Measurements from ENCODE around the gene SNRNP48. TPM values are rescaled to one million over a fixed set of nuclear protein-coding genes. Genes with fewer than 3 reads are reported as not detected.

Gene SNRNP48
- total RNA-seq, 1 donor from 2014 or later, result 18.0 TPM

DNA sequence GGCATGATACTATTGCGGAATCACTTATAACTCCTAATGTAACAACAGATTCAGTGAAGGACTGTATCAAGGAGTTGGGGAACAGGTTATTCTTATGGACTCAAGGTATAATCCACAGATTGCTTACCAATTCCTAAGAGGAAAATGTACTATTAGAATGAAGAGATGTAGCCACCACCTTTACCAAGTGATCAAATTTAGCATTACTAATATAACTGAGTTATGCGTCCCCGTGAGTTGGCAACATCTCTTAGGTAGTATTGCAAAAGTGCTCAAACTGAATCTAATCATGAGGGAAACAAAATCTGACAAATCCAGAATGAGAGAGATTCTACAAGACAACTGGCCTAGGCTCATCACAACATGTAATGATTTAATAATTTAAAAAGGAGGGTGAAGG lies 777 bp upstream of the SNRNP48 start:
- peak overlapping the region; percentile 100 for H3K4me3 Mint-ChIP-seq
- no peak overlapping the region for H3K27ac Mint-ChIP-seq
- intact Hi-C loops (cut with micrococcal nuclease), result no loop called here
- H3K27me3 Mint-ChIP-seq (ENCODE audit: insufficient read depth), result peaks cover 3% of the 10 kb centered on the region
- H3K4me1 Mint-ChIP-seq (ENCODE audit: low read depth), result peaks cover 40% of the 10 kb centered on the region
- DNase-seq (ENCODE audit: low spot score), result no peak
- H3K9me3 Mint-ChIP-seq, result no peaks in the 10 kb centered on the region
- peaks cover 13% of the 10 kb centered on the region for H3K36me3 Mint-ChIP-seq (ENCODE audit: low read depth)

DNA sequence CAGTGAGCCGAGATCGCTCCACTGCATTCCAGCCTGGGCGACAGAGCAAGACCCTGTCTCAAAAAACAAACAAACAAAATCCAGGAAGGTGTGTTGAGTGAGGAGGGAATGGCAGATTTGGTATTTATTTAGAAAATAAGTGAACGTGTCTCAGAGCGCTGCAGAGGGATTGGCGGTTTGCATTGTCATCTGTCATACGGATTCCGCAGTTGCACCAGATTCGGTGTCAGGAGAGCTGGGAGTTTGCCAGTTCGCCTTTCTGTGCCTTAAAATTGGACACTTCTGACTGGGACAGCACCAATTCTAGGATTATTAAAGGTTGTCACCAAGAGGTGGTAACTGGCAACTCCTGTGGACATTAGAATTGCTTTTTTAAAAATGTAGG lies 912 bp downstream of the SNRNP48 start:
- peaks cover 15% of the 10 kb centered on the region for H3K36me3 Mint-ChIP-seq (ENCODE audit: low read depth)
- intact Hi-C loops (cut with micrococcal nuclease), result loop anchor here (1.0 to 5.0 kb wide), 9 partner anchors 14 to 846 kb away; partner anchors contain the start of genes BLOC1S5, CAGE1, DSP and EEF1E1
- DNase-seq (ENCODE audit: low spot score), result no peak
- no peaks in the 10 kb centered on the region for H3K27me3 Mint-ChIP-seq (ENCODE audit: insufficient read depth)
- H3K9me3 Mint-ChIP-seq, result no peaks in the 10 kb centered on the region
- H3K4me3 Mint-ChIP-seq, result peak overlapping the region; percentile 100
- peaks cover 40% of the 10 kb centered on the region for H3K4me1 Mint-ChIP-seq (ENCODE audit: low read depth)
- no peak overlapping the region for H3K27ac Mint-ChIP-seq

DNA sequence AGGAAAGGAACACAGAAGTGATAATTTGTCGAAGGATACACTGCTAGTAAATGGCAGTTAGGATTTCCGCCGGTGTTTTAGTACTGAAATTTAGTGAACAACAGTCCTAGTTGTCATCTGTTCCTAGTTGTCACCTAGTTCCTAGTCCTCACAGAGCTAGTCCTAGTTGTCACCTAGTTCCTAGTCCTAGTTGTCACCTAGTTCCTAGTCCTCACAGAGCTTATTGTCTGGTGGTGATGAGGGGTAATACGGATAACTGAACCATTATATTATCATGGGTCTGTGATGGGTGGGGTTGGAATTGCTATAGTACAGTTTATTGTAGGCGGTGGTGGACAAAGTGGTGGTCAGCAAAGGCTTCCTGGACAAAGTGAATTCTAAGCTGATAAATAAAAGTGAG lies 1.8 kb downstream of the SNRNP48 start:
- DNase-seq (ENCODE audit: low spot score), result no peak
- H3K36me3 Mint-ChIP-seq (ENCODE audit: low read depth), result peaks cover 19% of the 10 kb centered on the region
- intact Hi-C loops (cut with micrococcal nuclease), result loop anchor here (2.0 to 5.0 kb wide), 3 partner anchors 13 to 846 kb away; partner anchors contain the start of genes SLC35B3 and TXNDC5
- H3K9me3 Mint-ChIP-seq, result no peaks in the 10 kb centered on the region
- H3K27ac Mint-ChIP-seq, result no peak overlapping the region
- peak overlapping the region; percentile 59 for H3K4me3 Mint-ChIP-seq
- H3K4me1 Mint-ChIP-seq (ENCODE audit: low read depth), result peaks cover 40% of the 10 kb centered on the region
- no peaks in the 10 kb centered on the region for H3K27me3 Mint-ChIP-seq (ENCODE audit: insufficient read depth)

DNA sequence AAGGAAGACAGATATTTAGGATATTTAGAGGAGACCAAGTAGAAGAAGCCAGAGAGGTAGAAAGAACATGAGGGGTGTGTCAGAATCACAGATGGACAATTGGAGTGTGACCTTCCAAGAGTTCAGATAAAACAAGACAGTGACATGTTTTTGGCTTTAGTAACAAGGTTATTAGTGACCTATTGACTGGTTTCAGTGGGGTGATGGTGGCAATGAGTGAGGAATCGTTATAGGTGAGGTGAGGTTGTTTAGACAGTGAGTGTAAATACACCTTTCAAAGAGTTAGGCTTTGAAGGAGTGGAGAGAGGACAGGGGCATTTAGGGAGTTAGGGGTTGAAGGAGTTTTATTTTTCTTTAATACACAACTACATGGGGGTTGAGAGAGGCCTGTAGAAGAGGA lies 3.2 kb downstream of the SNRNP48 start:
- peaks cover 40% of the 10 kb centered on the region for H3K4me1 Mint-ChIP-seq (ENCODE audit: low read depth)
- no peak for DNase-seq (ENCODE audit: low spot score)
- H3K27me3 Mint-ChIP-seq (ENCODE audit: insufficient read depth), result no peaks in the 10 kb centered on the region
- H3K27ac Mint-ChIP-seq, result no peak overlapping the region
- H3K4me3 Mint-ChIP-seq, result no peak overlapping the region
- peaks cover 25% of the 10 kb centered on the region for H3K36me3 Mint-ChIP-seq (ENCODE audit: low read depth)
- intact Hi-C loops (cut with micrococcal nuclease), result loop anchor here (5.0 kb wide), 1 partner anchor 844 kb away; the partner anchor contains the start of gene SLC35B3
- no peaks in the 10 kb centered on the region for H3K9me3 Mint-ChIP-seq

DNA sequence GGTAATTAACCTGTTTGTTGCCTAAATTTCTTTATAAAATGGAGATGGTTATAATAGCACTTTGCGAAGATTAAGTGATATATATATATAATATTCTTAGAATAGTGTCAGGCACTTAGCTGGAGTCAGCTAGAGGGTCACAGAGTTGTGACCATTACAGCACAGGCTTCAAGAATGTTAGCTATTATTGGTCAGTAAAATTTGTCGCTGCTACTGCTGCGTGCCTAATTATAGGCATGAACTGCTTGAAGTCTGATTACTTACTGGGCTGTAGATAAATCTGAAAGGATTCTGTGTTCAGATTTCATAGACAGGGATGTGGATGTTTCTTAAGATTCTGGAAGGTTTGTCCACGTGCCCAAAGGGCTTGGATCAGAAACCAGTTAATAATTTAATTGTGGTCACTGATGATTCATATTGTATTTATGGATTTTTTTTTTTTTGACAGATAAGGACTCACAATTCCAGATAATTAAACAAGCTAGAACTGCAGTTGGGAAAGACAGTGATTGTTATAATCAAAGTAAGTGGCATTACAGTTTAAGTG lies 4.7 kb downstream of the SNRNP48 start:
- no peak overlapping the region for H3K27ac Mint-ChIP-seq
- H3K9me3 Mint-ChIP-seq, result no peaks in the 10 kb centered on the region
- H3K4me3 Mint-ChIP-seq, result no peak overlapping the region
- H3K4me1 Mint-ChIP-seq (ENCODE audit: low read depth), result peaks cover 35% of the 10 kb centered on the region
- intact Hi-C loops (cut with micrococcal nuclease), result loop anchor here (5.0 kb wide), 1 partner anchor 843 kb away; the partner anchor contains the start of gene SLC35B3
- H3K27me3 Mint-ChIP-seq (ENCODE audit: insufficient read depth), result no peaks in the 10 kb centered on the region
- peaks cover 28% of the 10 kb centered on the region for H3K36me3 Mint-ChIP-seq (ENCODE audit: low read depth)
- DNase-seq (ENCODE audit: low spot score), result no peak

DNA sequence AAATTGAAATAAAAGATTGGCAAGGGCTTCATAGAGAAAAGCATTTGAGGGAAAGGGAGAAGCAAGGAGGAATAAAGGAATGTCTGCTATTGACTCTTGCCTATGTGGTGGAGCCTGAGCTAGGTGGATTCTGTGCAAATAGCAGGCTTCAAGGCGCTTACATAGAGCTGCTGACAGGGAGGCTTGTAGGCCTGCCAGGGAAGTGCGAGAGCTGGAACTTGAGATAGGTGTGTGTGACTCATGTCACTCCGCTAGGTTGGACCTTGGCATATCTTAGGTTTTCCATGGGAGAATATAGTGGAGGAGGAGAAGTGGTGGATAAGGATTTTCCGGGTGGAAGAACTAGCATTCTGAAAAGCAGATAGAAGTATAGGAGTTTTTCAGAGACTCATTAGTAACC lies 14.0 kb downstream of the SNRNP48 start:
- Mint-ChIP-seq H3K27ac (peak overlapping the region; percentile 18), H3K36me3 (ENCODE audit: low read depth) (peaks cover 55% of the 10 kb centered on the region), H3K4me3 (no peak overlapping the region)

DNA sequence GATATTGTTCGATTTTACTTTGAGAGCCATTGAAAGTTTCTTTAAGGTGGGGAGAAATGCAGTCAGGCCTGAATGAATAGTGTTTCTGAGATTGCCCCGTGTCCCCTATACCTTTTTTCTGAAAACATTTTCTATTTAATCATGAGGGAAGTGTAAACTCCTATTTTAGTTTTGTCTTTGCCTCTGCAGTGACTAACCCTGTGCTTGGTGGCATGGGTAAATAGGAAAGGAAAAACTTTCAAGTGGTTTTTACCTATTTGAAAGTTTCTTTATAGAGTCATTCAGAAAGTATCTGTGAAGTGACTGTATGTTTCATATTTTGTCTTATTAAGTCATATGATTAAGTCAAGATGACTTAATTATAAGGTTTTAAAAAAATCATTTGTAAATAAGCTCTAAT lies 14.5 kb downstream of the SNRNP48 start:
- peaks cover 55% of the 10 kb centered on the region for H3K36me3 Mint-ChIP-seq (ENCODE audit: low read depth)

More for the DNA sequence above, 14.0 kb downstream of the SNRNP48 start:
- Mint-ChIP-seq H3K27me3 (ENCODE audit: insufficient read depth) (no peaks in the 10 kb centered on the region), H3K9me3 (no peaks in the 10 kb centered on the region), H3K4me1 (ENCODE audit: low read depth) (peaks cover 22% of the 10 kb centered on the region)
- intact Hi-C loops (cut with micrococcal nuclease), result loop anchor here (2.0 kb wide), 1 partner anchor 13 kb away; the partner anchor contains the start of gene SNRNP48
- no peak for DNase-seq (ENCODE audit: low spot score)

DNA sequence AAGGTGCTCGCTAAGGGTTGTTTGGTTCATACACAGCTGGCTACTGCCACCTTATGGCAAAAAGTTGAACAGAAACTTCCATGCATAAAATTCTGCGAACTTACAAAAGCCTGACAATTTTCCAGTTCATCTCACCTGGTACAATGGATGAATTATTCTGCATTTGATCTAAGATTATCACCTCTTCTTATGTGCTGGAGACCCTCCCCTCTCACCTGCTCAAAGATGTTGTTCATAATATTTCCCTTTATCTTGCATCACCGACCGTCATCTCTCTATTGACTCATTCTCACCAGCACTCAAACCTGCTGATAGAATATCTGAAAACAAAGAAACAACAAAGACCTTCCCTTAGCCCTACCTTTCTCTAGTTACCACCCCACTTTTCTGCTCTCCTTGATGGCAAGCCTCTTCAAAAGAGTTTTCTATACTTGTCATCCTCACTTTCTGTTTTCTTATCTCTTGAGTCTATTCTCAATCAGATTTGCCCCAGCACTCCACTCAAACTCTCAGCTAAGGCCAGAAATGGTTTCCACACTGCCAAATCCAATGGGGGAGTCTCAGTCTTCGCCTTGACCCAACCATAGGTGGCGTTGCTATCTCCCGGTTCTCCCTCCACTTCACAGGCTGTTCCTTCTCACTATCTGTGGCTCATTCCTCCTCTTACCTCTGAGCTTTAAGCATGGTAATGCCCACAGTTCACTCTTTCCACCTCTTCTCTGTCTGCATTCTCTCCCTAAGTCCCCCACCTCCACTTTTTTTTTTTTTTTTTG lies 25.8 kb downstream of the SNRNP48 start:
- Mint-ChIP-seq H3K36me3 (ENCODE audit: low read depth) (peaks cover 9% of the 10 kb centered on the region), H3K4me3 (no peak overlapping the region), H3K27ac (no peak overlapping the region), H3K27me3 (ENCODE audit: insufficient read depth) (peaks cover 3% of the 10 kb centered on the region), H3K4me1 (ENCODE audit: low read depth) (peaks cover 18% of the 10 kb centered on the region), H3K9me3 (no peaks in the 10 kb centered on the region)
- intact Hi-C loops (cut with micrococcal nuclease), result loop anchor here (1.0 to 10.0 kb wide), 5 partner anchors 25 to 939 kb away; partner anchors contain the start of genes SLC35B3 and SNRNP48
- no peak for DNase-seq (ENCODE audit: low spot score)

More for the DNA sequence above, 14.5 kb downstream of the SNRNP48 start:
- H3K27ac Mint-ChIP-seq, result peak overlapping the region; percentile 4
- H3K4me3 Mint-ChIP-seq, result no peak overlapping the region
- no peaks in the 10 kb centered on the region for H3K27me3 Mint-ChIP-seq (ENCODE audit: insufficient read depth)
- DNase-seq (ENCODE audit: low spot score), result no peak
- peaks cover 22% of the 10 kb centered on the region for H3K4me1 Mint-ChIP-seq (ENCODE audit: low read depth)
- intact Hi-C loops (cut with micrococcal nuclease), result loop anchor here (2.0 kb wide), 1 partner anchor 14 kb away; the partner anchor contains the start of gene SNRNP48
- no peaks in the 10 kb centered on the region for H3K9me3 Mint-ChIP-seq

DNA sequence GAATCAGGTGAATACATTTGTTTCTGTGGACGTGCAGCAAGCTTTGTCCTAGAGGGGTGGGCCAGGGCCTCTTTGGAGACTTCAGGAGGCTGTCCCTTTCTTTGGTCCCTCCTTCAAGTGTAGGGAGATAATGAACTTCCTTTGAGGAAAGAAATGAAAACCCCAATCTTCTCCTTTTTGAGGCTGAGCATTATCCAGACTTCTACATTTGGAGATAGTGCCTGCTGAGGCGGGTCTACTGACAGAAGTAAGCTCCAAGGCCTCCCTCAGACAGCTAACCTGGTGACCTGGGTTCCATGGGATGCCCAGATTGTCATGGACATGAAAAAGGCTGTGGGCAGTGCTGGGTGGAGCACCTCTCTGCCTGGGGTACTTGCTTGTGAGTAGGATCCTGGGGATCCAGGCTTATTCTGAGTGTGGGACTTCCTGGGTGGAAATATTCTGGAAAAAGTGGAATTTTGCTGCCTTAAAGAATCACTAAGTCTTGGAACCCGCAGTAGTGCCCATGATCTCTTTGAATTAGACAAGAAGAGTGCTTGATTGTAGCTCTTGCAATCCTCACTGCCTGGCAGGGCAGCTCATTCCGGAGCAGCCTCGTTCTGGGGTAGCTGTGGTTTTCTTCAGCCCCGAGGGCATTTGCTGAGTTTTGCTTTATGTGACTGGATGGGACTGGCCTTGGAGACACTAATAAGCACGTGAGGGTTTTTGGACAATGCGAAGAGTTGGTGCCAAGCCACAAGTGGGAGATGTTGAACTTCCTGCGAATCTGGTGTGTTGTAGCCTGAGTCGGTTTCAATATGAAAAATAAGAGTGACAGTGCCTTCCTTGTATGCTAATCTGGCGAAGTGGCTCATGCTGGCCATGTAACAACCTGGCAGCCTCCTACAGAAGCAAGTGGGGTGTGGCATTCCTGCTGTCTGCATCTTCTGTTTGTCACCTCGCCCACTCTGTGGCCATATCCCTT lies 28.1 kb downstream of the SNRNP48 start:
- H3K27me3 Mint-ChIP-seq (ENCODE audit: insufficient read depth), result peaks cover 5% of the 10 kb centered on the region
- no peaks in the 10 kb centered on the region for H3K9me3 Mint-ChIP-seq
- intact Hi-C loops (cut with micrococcal nuclease), result loop anchor here (10.0 kb wide), 1 partner anchor 817 kb away; the partner anchor contains the start of gene SLC35B3
- no peak overlapping the region for H3K4me3 Mint-ChIP-seq
- no peak overlapping the region for H3K27ac Mint-ChIP-seq
- peaks cover 18% of the 10 kb centered on the region for H3K4me1 Mint-ChIP-seq (ENCODE audit: low read depth)
- DNase-seq (ENCODE audit: low spot score), result no peak
- peaks cover 4% of the 10 kb centered on the region for H3K36me3 Mint-ChIP-seq (ENCODE audit: low read depth)

DNA sequence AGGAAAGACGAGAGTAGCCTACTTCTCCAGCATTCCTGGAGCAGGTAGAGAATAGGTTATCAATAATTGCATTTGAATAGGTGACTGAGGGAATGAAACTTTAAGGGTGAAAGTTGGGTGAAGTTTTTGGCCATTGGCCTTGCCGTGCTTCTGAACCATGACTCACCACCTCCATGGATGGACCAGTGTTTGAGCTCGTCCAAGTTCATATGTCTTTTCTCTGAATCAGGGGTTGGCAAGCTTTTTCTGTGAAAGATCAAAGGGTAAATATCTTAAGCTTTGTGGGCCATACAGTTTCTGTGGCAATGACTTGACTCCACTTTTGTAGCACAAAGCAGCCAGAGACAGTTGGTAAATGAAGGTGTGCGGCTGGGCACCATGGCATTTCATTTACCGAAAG lies 31.8 kb downstream of the SNRNP48 start:
- peaks cover 9% of the 10 kb centered on the region for H3K27me3 Mint-ChIP-seq (ENCODE audit: insufficient read depth)
- H3K36me3 Mint-ChIP-seq (ENCODE audit: low read depth), result peaks cover 3% of the 10 kb centered on the region
- H3K4me1 Mint-ChIP-seq (ENCODE audit: low read depth), result peaks cover 11% of the 10 kb centered on the region
- H3K4me3 Mint-ChIP-seq, result no peak overlapping the region
- no peaks in the 10 kb centered on the region for H3K9me3 Mint-ChIP-seq
- no peak overlapping the region for H3K27ac Mint-ChIP-seq
- intact Hi-C loops (cut with micrococcal nuclease), result no loop called here
- no peak for DNase-seq (ENCODE audit: low spot score)

DNA sequence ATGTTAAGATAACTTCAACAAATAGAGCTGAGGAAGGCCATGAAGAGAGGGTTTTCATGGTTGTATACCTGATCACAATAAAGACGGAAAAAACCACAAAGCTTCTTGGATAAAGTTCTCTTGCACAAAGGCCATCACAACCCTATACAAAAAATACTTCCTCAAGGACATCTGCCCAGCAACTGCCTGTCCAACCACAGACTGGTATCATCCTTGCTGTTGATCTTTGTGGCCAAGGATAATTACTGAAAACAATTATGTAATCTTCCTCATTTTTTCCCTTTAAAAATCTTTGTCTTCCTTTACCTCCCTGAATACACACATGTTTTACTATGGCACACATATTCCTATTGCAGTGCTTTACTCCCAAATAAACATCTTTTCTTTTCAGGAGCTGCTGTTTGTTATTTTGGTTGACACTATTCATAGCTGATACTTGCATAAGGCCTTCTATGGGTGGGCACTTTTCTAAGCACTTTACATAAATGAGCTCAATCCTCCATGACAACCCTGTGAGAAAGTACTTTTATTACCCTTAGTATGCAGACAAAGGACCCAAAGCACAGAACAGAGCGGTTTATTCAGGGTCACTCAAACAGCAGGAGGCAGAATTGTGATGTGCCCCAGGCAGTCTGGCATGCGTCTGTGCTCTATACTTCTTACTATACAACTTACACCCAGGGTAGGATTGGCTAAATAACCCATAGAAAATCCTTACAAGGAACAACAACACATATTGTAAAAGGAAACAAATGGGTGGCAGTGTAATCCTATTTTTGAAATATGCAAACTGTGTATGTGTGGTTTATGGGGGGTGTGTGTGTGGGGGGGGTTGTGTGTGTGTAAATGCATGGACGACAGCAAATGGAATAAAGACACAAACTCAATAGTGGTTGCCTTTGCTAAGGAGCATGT lies 35.1 kb downstream of the SNRNP48 start:
- H3K36me3 Mint-ChIP-seq (ENCODE audit: low read depth), result no peaks in the 10 kb centered on the region
- intact Hi-C loops (cut with micrococcal nuclease), result no loop called here
- H3K27me3 Mint-ChIP-seq (ENCODE audit: insufficient read depth), result peaks cover 10% of the 10 kb centered on the region
- H3K9me3 Mint-ChIP-seq, result no peaks in the 10 kb centered on the region
- H3K4me1 Mint-ChIP-seq (ENCODE audit: low read depth), result no peaks in the 10 kb centered on the region
- no peak overlapping the region for H3K4me3 Mint-ChIP-seq
- no peak overlapping the region for H3K27ac Mint-ChIP-seq
- no peak for DNase-seq (ENCODE audit: low spot score)
